ENCODE measurements around the gene CHP2. TPM values are rescaled to one million over a fixed set of nuclear protein-coding genes. Genes with fewer than 3 reads are reported as not detected.
"Not testable (repeated sequence)": the region's sequence is repeated elsewhere in the genome, so short reads cannot be mapped to it uniquely, and the experiment has no call there.

The CHP2 gene
- total RNA-seq, 4 donors from 2014 or later: not detected

GRCh38 chr16:23710504-23710903 is 44.3 kb upstream of the CHP2 start:
- WGBS, 2 donors: 91 to 93% methylated on average over 3 of the region's 3 CpGs
- Histone ChIP-seq H3K4me3 (replicated peaks in 1 of 3) (no peak overlapping the region), H3K4me1 (no peaks in the 10 kb centered on the region), H3K27ac (no peak overlapping the region), H3K36me3 (no peaks in the 10 kb centered on the region), H3K27me3 (no peaks in the 10 kb centered on the region), H3K9me3 (no peaks in the 10 kb centered on the region)
- intact Hi-C loops (cut with DNase I): no loop called here
- TF ChIP-seq CTCF (IDR thresholded peaks at IDR 0.05) (no peak), POLR2A (IDR thresholded peaks at IDR 0.05) (no peak)
- DNase-seq: no peak

- no peak for DNase-seq
- intact Hi-C loops (cut with DNase I): no loop called here
- Histone ChIP-seq H3K27ac (no peak overlapping the region), H3K4me1 (no peaks in the 10 kb centered on the region), H3K27me3 (no peaks in the 10 kb centered on the region), H3K9me3 (no peaks in the 10 kb centered on the region), H3K4me3 (replicated peaks in 1 of 3) (no peak overlapping the region), H3K36me3 (no peaks in the 10 kb centered on the region)
- WGBS, 2 donors: 37 to 40% methylated on average over 3 to 4 of the region's 4 CpGs
- TF ChIP-seq CTCF (IDR thresholded peaks at IDR 0.05): no peak
Observed at GRCh38 chr16:23711785-23712184, 43.0 kb upstream of the CHP2 start.

DNA sequence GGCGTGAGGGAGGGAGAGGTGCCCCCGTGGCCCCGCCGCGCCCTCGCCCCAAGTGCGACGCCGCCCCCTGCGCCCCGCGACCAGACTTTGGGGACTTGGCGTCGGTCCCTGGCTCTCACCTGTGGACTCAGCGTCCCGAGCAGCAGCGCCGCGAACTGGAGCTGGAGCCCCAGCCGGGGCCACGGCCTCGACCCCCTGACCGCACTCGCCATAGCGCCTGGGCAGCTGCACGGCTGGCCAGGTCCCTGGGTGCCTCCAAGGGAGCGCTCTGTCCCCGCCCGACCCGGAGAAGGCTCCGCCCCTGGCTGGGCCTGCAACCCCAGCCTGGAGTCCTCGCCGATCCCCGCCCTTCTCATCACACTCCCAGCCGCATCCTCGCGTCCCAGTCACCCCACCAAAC is 41.9 kb upstream of the CHP2 start, which contains the start of gene ERN2:
TSS of gene ERN2 (minus strand) at position 247 of the 400 bp plus-strand sequence. CDS start at position 212, 35 bp downstream.
- intact Hi-C loops (cut with DNase I): no loop called here
- H3K4me3 ChIP-seq (replicated peaks in 1 of 3): no peak within 1 kb of the TSS

DNA sequence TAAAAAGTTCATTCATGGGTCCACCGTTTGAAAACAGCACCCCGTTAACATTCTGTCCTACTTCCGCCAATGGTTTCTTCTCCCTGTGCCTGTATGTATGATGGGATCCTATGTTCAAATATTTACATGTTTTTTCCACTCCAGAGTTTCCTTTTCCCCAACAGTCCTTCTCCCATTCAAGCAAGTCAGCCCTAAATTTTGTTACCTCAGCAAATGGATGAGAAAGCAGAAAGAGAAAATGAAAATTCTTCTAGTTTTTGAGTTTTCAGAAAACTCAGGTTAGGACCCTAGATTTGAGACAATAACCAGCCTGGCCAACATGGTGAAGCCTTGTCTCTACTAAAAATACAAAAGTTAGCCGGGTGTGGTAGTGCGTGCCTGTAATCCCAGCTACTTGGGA is 38.3 kb upstream of the CHP2 start:
- TF ChIP-seq POLR2A (IDR thresholded peaks at IDR 0.05): no peak
- no peak for TF ChIP-seq CTCF (IDR thresholded peaks at IDR 0.05)
- Histone ChIP-seq H3K27ac (no peak overlapping the region), H3K27me3 (no peaks in the 10 kb centered on the region), H3K36me3 (no peaks in the 10 kb centered on the region), H3K4me3 (replicated peaks in 1 of 3) (no peak overlapping the region), H3K4me1 (no peaks in the 10 kb centered on the region), H3K9me3 (no peaks in the 10 kb centered on the region)
- no peak for DNase-seq
- intact Hi-C loops (cut with DNase I): no loop called here
- 83% methylated on average over 5 of the region's 5 CpGs for WGBS, 2 donors

More for the DNA sequence above, 41.9 kb upstream of the CHP2 start, which contains the start of gene ERN2:
- H3K27me3 ChIP-seq: no peaks in the 10 kb centered on the region
- no peaks in the 10 kb centered on the region for H3K4me1 ChIP-seq
- H3K27ac ChIP-seq: no peak within 1 kb of the TSS
- WGBS, 2 donors: 0 to 2% methylated on average over 4 to 7 of the region's 37 CpGs
- no peaks in the 10 kb centered on the region for H3K9me3 ChIP-seq
- H3K36me3 ChIP-seq: no peaks in the 10 kb centered on the region
- no peak for DNase-seq
- TF ChIP-seq POLR2A (IDR thresholded peaks at IDR 0.05) (no peak), CTCF (IDR thresholded peaks at IDR 0.05) (no peak)

DNA sequence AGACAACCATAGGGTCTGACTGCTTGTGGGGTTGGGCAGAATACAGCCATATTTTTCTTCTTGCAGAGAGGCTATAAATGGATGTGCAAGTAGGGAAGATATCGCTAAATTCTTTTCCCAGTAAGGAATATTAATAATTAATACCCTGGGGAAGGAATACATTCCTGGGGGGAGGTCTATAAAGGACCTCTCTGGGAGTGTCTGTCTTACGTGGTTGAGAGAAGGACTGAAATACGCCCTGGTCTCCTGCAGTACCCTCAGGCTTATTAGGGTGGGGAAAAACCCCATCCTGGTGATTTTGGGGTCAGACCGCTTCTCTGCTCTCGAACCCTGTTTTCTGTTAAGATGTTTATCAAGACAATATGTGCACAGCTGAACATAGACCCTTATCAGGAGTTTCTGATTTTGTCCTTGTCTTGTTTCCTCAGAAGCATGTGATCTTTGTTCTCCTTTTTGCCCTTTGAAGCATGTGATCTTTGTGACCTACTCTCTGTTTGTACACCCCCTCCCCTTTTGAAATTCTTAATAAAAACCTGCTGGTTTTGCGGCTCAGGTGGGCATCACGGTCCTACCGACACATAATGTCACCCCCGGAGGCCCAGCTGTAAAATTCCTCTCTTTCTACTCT is 32.1 kb upstream of the CHP2 start:
- H3K27ac ChIP-seq; DNase-seq; H3K27me3 ChIP-seq; H3K9me3 ChIP-seq; H3K4me1 ChIP-seq; H3K36me3 ChIP-seq; H3K4me3 ChIP-seq (replicated peaks in 1 of 3); intact Hi-C loops (cut with DNase I): not testable (repeated sequence)
- 85 to 88% methylated on average over 9 of the region's 9 CpGs for WGBS, 2 donors

Data from thyroid gland (tissue), 4 donors.